ENCODE data around the gene TMEM108. TPM values are rescaled to one million over a fixed set of nuclear protein-coding genes. Genes with fewer than 3 reads are reported as not detected.

TMEM108 gene
- total and polyA plus RNA-seq, 2 of the 4 experiments (the other 2 are of a cell fraction), result 0.18 to 2.2 TPM

DNA sequence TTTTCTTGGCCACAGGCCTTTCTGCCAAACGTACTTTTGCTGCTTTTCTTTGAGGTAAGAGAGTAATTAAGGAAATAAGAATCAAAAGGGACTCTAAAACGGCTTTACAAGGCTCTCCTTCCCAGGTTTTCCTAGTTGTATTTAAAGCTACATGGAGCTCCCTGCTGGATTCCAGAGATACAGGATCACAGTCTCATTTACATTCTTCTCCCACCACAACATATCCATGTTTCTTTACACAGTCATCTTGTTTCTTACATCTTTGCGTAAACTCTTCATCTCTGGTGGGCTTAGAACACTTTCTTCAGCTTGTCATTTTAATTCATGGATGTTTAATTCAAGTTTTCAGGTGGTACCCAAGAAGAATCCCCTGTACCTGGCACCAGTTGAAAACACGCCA, 244.0 kb downstream of the TMEM108 start:
- ChIA-PET POLR2A (ENCODE audit: unreplicated experiment) (interaction anchor here (0.7 kb wide), 1 partner anchor 1083 kb away, joined by 3 read pairs; no protein-coding TSS in a partner anchor), CTCF (interaction anchor here (0.5 to 1.2 kb wide), 2 partner anchors 91 to 381 kb away, joined by 3 read pairs; no protein-coding TSS in a partner anchor)
- Histone ChIP-seq H3K9me3 (ENCODE audit: control insufficient read depth, insufficient read depth, low read length) (no peaks in the 10 kb centered on the region), H4K8ac (ENCODE audit: low read depth in 2 of 2, low read length in 2 of 2) (peak overlapping the region in 1 of 2 experiments; percentile 46; a peak in 1 of 4 replicates), H3K27me3 (ENCODE audit: control insufficient read depth, insufficient read depth, low read length) (no peaks in the 10 kb centered on the region), H2BK20ac (ENCODE audit: low read depth, low read length) (peak overlapping the region; percentile 66; the same call in 1 of the 2 replicates), H3K23ac (ENCODE audit: low read depth, low read length) (no peak overlapping the region), H2BK15ac (ENCODE audit: low read depth, low read length) (no peak overlapping the region), H3K36me3 (ENCODE audit: control insufficient read depth, insufficient read depth, low read length) (no peaks in the 10 kb centered on the region), H4K20me1 (ENCODE audit: insufficient read depth, low read length) (no peaks in the 10 kb centered on the region), H3K4me2 (ENCODE audit: low read depth, low read length) (peak overlapping the region; percentile 47; the same call in 1 of the 2 replicates), H2AFZ (replicated peaks; ENCODE audit: low read length, poor library complexity) (no peak overlapping the region), H3K4me3 (ENCODE audit: insufficient read depth, low read depth, low read length) (no peak overlapping the region), H3K79me1 (ENCODE audit: low read depth in 1 of 2, low read length in 2 of 2) (no peaks in the 10 kb centered on the region), H2AK9ac (replicated peaks; ENCODE audit: low read depth, low read length, poor library complexity) (no peak overlapping the region), H2AK5ac (ENCODE audit: low read depth, low read length) (no peak overlapping the region), H3K27ac (ENCODE audit: insufficient read depth, low read length) (no peak overlapping the region), H3K56ac (ENCODE audit: extremely low read depth, insufficient read depth, low read length) (peak overlapping the region; percentile 7; the same call in 1 of the 2 replicates), H3K4me1 (ENCODE audit: control insufficient read depth, insufficient read depth, low read length) (peaks cover 6% of the 10 kb centered on the region; the same call in 1 of the 2 replicates), H4K5ac (ENCODE audit: low read depth, low read length) (no peak overlapping the region), H3K9me1 (ENCODE audit: insufficient read depth, low read length) (peaks cover 12% of the 10 kb centered on the region), H3K18ac (ENCODE audit: low read depth, low read length) (peak overlapping the region; percentile 48; the same call in 1 of the 2 replicates), H3K9ac (ENCODE audit: low read depth, low read length) (no peak overlapping the region), H2BK5ac (ENCODE audit: low read depth, low read length, poor library complexity, severe bottlenecking) (peak overlapping the region; percentile 40), H2BK120ac (ENCODE audit: low read depth, low read length) (peak overlapping the region; percentile 27; the same call in 1 of the 2 replicates), H4K91ac (ENCODE audit: insufficient read depth, low read depth, low read length) (no peak overlapping the region), H3K4ac (ENCODE audit: low read depth, low read length) (no peak overlapping the region), H3K14ac (replicated peaks; ENCODE audit: low read depth, low read length) (no peak overlapping the region)
- DNase-seq (peak; percentile 88), ATAC-seq (ENCODE audit: low read depth) (peak; percentile 86)
- intact Hi-C loops (cut with micrococcal nuclease), result no loop called here
- no peak for TF ChIP-seq FOS (IDR thresholded peaks at IDR 0.05; ENCODE audit: low read depth, low read length)
- TF ChIP-seq NFE2L2 (IDR thresholded peaks at IDR 0.05; ENCODE audit: low read depth, low read length), result no peak
- no peak for TF ChIP-seq MAZ (IDR thresholded peaks at IDR 0.05; ENCODE audit: borderline replicate concordance, low read depth, low read length)
- TF ChIP-seq, protein P1, sequence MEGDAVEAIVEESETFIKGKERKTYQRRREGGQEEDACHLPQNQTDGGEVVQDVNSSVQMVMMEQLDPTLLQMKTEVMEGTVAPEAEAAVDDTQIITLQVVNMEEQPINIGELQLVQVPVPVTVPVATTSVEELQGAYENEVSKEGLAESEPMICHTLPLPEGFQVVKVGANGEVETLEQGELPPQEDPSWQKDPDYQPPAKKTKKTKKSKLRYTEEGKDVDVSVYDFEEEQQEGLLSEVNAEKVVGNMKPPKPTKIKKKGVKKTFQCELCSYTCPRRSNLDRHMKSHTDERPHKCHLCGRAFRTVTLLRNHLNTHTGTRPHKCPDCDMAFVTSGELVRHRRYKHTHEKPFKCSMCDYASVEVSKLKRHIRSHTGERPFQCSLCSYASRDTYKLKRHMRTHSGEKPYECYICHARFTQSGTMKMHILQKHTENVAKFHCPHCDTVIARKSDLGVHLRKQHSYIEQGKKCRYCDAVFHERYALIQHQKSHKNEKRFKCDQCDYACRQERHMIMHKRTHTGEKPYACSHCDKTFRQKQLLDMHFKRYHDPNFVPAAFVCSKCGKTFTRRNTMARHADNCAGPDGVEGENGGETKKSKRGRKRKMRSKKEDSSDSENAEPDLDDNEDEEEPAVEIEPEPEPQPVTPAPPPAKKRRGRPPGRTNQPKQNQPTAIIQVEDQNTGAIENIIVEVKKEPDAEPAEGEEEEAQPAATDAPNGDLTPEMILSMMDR (conservative IDR thresholded peaks at IDR 0.05; ENCODE audit: low read depth, low read length), result 0 out of 2 replicates have a peak, but pooled peaks have one; percentile 6
- peak; percentile 17; the same call in 1 of the 2 replicates for TF ChIP-seq RAD21 (IDR thresholded peaks at IDR 0.05; ENCODE audit: low read length)
- no peak for TF ChIP-seq RFX5 (IDR thresholded peaks at IDR 0.05; ENCODE audit: low read depth, low read length)
- no peak for TF ChIP-seq POLR2A (IDR thresholded peaks at IDR 0.05; ENCODE audit: low read depth, low read length)
- TF ChIP-seq, protein P2, sequence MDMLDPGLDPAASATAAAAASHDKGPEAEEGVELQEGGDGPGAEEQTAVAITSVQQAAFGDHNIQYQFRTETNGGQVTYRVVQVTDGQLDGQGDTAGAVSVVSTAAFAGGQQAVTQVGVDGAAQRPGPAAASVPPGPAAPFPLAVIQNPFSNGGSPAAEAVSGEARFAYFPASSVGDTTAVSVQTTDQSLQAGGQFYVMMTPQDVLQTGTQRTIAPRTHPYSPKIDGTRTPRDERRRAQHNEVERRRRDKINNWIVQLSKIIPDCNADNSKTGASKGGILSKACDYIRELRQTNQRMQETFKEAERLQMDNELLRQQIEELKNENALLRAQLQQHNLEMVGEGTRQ (IDR thresholded peaks at IDR 0.05; ENCODE audit: low read depth, low read length), result no peak
- TF ChIP-seq, protein P3, sequence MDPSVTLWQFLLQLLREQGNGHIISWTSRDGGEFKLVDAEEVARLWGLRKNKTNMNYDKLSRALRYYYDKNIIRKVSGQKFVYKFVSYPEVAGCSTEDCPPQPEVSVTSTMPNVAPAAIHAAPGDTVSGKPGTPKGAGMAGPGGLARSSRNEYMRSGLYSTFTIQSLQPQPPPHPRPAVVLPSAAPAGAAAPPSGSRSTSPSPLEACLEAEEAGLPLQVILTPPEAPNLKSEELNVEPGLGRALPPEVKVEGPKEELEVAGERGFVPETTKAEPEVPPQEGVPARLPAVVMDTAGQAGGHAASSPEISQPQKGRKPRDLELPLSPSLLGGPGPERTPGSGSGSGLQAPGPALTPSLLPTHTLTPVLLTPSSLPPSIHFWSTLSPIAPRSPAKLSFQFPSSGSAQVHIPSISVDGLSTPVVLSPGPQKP (IDR thresholded peaks at IDR 0.05; ENCODE audit: borderline replicate concordance, low read depth, low read length), result no peak
- TF ChIP-seq MXI1 (IDR thresholded peaks at IDR 0.05; ENCODE audit: borderline replicate concordance, low read depth, low read length), result no peak
- TF ChIP-seq CEBPB (IDR thresholded peaks at IDR 0.05; ENCODE audit: low read depth, low read length), result 0 out of 2 replicates have a peak, but pooled peaks have one; percentile 22
- no TSS peak for BruUV-seq (replicated peaks)
- dilution Hi-C loops (cut with HindIII; ENCODE audit: low sequenced_read_pairs, unreplicated experiment), result no loop called here
- 60% methylated on average over 1 of the region's 4 CpGs; no CpG with 5 or more reads in 1 of the 2 experiments for WGBS, 2 experiments (ENCODE audit: extremely low coverage in 2 of 2, insufficient read length in 1 of 2)
- in situ Hi-C loops (cut with MboI; ENCODE audit: low sequenced_read_pairs), result loop anchor here (25.0 kb wide), 1 partner anchor 845 kb away; no protein-coding TSS in a partner anchor
